Measurements from ENCODE around the gene BRCA1.
A peak's percentile ranks its signal among the peaks of the same experiment; 100 is the strongest.

GRCh38 chr17:43020789-43021740, 104.1 kb downstream of the BRCA1 start:
- TF ChIP-seq POLR2AphosphoS5 (IDR thresholded peaks at IDR 0.05; ENCODE audit: low read depth, low read length), result peak; percentile 21; the same call in 1 of the 2 replicates
- no peak for TF ChIP-seq REST (IDR thresholded peaks at IDR 0.05; ENCODE audit: insufficient read depth in 1 of 2, low read depth in 2 of 2, low read length in 2 of 2)
